Upper lobe of right lung (tissue), 1 donor: Measurements from ENCODE around the gene IL21R. TPM values are rescaled to one million over a fixed set of nuclear protein-coding genes. Genes with fewer than 3 reads are reported as not detected.

ENCODE experiments used
- ATAC-seq: fragments of 200-7000 bp; cut with Tn5 transposase; one replicate; pipeline ENCODE4 v1.9.1; 2020; ENCODE audit warnings: mild to moderate bottlenecking, moderate library complexity
- DNase-seq: peaks from one replicate; pipeline ENCODE4 v3.0.0-alpha.2; 2020
- H3K27ac ChIP-seq: fragments of 200-600 bp; one replicate; pipeline ENCODE4 v1.8.0; 2022
- H3K27me3 ChIP-seq: fragments of 200-600 bp; one replicate; pipeline ENCODE4 v1.8.0; 2022; ENCODE audit warnings: mild to moderate bottlenecking
- H3K36me3 ChIP-seq: fragments of 200-600 bp; one replicate; pipeline ENCODE4 v1.8.0; 2022
- H3K4me1 ChIP-seq: fragments of 200-600 bp; one replicate; pipeline ENCODE4 v1.8.0; 2022
- H3K4me3 ChIP-seq: fragments of 200-600 bp; one replicate; pipeline ENCODE4 v1.8.0; 2022; ENCODE audit warnings: mild to moderate bottlenecking
- H3K9me3 ChIP-seq: fragments of 200-600 bp; one replicate; pipeline ENCODE4 v1.8.0; 2022
- intact Hi-C: fragments of 100-400 bp; cut with DNase I; formaldehyde crosslinking; loops from one replicate; pipeline ENCODE4 v1.11.0; 2022
- total RNA-seq: library from RNA; stranded (reverse); fragmentation: NEBNext Ultra II Directional; extraction: Animal tissue kit (Norgen Biotek cat#: 25700); gene quantifications from one replicate; pipeline ENCODE4 v1.2.1, GENCODE V29; 2021
- TF ChIP-seq, protein P1 (sequence below): fragments of 200-600 bp; IDR thresholded peaks from one replicate; pipeline ENCODE4 v1.8.0; 2022; ENCODE audit warnings: antibody characterized with exemption
- donor health status: DM: no; HTN: yes; CAD: no; lungs with severe emphysema.

Gene IL21R
- total RNA-seq, 1 donor from 2014 or later, result 3.9 TPM

DNA sequence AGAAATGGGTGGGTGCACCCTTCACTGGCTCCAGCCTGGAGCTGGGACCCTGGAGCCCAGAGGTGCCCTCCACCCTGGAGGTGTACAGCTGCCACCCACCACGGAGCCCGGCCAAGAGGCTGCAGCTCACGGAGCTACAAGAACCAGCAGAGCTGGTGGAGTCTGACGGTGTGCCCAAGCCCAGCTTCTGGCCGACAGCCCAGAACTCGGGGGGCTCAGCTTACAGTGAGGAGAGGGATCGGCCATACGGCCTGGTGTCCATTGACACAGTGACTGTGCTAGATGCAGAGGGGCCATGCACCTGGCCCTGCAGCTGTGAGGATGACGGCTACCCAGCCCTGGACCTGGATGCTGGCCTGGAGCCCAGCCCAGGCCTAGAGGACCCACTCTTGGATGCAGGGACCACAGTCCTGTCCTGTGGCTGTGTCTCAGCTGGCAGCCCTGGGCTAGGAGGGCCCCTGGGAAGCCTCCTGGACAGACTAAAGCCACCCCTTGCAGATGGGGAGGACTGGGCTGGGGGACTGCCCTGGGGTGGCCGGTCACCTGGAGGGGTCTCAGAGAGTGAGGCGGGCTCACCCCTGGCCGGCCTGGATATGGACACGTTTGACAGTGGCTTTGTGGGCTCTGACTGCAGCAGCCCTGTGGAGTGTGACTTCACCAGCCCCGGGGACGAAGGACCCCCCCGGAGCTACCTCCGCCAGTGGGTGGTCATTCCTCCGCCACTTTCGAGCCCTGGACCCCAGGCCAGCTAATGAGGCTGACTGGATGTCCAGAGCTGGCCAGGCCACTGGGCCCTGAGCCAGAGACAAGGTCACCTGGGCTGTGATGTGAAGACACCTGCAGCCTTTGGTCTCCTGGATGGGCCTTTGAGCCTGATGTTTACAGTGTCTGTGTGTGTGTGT is 46.8 kb downstream of the IL21R start:
- TF ChIP-seq, protein P1, sequence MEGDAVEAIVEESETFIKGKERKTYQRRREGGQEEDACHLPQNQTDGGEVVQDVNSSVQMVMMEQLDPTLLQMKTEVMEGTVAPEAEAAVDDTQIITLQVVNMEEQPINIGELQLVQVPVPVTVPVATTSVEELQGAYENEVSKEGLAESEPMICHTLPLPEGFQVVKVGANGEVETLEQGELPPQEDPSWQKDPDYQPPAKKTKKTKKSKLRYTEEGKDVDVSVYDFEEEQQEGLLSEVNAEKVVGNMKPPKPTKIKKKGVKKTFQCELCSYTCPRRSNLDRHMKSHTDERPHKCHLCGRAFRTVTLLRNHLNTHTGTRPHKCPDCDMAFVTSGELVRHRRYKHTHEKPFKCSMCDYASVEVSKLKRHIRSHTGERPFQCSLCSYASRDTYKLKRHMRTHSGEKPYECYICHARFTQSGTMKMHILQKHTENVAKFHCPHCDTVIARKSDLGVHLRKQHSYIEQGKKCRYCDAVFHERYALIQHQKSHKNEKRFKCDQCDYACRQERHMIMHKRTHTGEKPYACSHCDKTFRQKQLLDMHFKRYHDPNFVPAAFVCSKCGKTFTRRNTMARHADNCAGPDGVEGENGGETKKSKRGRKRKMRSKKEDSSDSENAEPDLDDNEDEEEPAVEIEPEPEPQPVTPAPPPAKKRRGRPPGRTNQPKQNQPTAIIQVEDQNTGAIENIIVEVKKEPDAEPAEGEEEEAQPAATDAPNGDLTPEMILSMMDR, result no peak
- intact Hi-C loops, result no loop called here
- no peak overlapping the region for H3K4me3 ChIP-seq
- H3K27me3 ChIP-seq, result peaks cover 20% of the 10 kb centered on the region
- no peaks in the 10 kb centered on the region for H3K36me3 ChIP-seq
- peaks cover 18% of the 10 kb centered on the region for H3K4me1 ChIP-seq
- DNase-seq (no peak), ATAC-seq (peak; percentile 4)
- H3K27ac ChIP-seq, result no peak overlapping the region
- no peaks in the 10 kb centered on the region for H3K9me3 ChIP-seq

DNA sequence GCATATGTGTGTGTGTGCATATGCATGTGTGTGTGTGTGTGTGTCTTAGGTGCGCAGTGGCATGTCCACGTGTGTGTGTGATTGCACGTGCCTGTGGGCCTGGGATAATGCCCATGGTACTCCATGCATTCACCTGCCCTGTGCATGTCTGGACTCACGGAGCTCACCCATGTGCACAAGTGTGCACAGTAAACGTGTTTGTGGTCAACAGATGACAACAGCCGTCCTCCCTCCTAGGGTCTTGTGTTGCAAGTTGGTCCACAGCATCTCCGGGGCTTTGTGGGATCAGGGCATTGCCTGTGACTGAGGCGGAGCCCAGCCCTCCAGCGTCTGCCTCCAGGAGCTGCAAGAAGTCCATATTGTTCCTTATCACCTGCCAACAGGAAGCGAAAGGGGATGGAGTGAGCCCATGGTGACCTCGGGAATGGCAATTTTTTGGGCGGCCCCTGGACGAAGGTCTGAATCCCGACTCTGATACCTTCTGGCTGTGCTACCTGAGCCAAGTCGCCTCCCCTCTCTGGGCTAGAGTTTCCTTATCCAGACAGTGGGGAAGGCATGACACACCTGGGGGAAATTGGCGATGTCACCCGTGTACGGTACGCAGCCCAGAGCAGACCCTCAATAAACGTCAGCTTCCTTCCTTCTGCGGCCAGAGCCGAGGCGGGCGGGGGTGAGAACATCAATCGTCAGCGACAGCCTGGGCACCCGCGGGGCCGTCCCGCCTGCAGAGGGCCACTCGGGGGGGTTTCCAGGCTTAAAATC is 47.6 kb downstream of the IL21R start:
- Histone ChIP-seq H3K4me1 (peaks cover 18% of the 10 kb centered on the region), H3K9me3 (no peaks in the 10 kb centered on the region)
- DNase-seq, result no peak

DNA sequence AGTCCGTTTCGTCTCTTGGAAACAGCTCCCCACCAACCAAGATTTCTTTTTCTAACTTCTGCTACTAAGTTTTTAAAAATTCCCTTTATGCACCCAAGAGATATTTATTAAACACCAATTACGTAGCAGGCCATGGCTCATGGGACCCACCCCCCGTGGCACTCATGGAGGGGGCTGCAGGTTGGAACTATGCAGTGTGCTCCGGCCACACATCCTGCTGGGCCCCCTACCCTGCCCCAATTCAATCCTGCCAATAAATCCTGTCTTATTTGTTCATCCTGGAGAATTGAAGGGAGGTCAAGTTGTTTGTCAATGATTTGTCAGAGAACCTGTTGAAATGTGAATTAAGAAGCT is 48.2 kb downstream of the IL21R start:
- Histone ChIP-seq H3K4me1 (peaks cover 18% of the 10 kb centered on the region), H3K36me3 (no peaks in the 10 kb centered on the region), H3K9me3 (no peaks in the 10 kb centered on the region), H3K4me3 (no peak overlapping the region), H3K27me3 (peaks cover 20% of the 10 kb centered on the region), H3K27ac (no peak overlapping the region)
- TF ChIP-seq, protein P1, result no peak
- ATAC-seq, result no peak
- no peak for DNase-seq
- intact Hi-C loops, result loop anchor here (10.0 kb wide), 3 partner anchors 75 to 295 kb away; no protein-coding TSS in a partner anchor

More for the DNA sequence above, 47.6 kb downstream of the IL21R start:
- no peak overlapping the region for H3K4me3 ChIP-seq
- no peaks in the 10 kb centered on the region for H3K36me3 ChIP-seq
- TF ChIP-seq, protein P1, result no peak
- no peak overlapping the region for H3K27ac ChIP-seq
- H3K27me3 ChIP-seq, result peaks cover 20% of the 10 kb centered on the region
- peak; percentile 31 for ATAC-seq
- intact Hi-C loops, result loop anchor here (10.0 kb wide), 3 partner anchors 75 to 295 kb away; no protein-coding TSS in a partner anchor

DNA sequence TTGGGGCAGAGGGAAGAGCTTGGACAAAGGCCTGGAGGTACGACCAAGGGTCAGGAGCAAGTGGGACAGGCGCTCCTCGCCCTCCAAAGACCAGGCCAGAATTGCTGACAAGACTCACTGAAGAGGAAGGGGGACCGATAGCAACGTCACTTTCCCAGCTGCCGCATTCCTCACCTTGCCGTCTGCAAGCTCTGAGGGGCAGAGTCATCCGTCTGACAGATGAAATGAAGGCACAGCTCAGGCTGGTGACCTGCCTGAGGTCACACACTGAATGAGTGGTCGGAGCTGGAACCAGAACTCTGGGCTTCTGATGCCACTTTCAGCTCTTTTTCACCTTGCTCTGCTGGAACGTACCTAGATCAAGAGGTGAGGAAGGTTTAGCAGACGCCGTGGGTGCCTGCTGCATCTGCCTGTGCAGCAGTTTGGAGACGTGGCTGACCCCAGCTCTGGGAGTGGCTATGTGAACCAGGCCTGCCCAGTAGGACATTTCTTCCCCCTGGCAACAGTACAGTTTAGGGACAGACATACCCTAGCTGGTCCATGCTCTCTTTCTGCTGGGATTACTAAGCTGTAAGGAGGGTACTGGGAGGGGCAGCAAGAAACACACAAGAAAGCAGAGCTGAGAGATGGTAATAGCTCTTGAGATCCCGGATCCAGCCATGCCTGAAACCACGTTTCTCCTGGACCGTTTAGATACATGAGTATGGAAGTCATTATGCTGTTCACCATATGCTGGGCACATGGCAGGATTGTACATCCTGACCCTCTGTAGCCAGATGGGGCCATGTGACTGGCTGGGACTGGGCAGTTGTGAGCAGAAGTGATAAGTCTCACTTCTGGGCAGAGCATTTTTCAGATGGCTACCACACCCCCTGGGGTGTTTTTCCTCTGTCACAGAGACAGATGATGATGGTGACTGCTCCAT is 50.9 kb downstream of the IL21R start:
- Histone ChIP-seq H3K27ac (no peak overlapping the region), H3K4me1 (peaks cover 30% of the 10 kb centered on the region), H3K36me3 (no peaks in the 10 kb centered on the region), H3K4me3 (no peak overlapping the region), H3K27me3 (peaks cover 20% of the 10 kb centered on the region), H3K9me3 (no peaks in the 10 kb centered on the region)
- intact Hi-C loops, result loop anchor here (10.0 kb wide), 3 partner anchors 78 to 298 kb away; no protein-coding TSS in a partner anchor
- ATAC-seq (no peak), DNase-seq (no peak)
- TF ChIP-seq, protein P1, result no peak

DNA sequence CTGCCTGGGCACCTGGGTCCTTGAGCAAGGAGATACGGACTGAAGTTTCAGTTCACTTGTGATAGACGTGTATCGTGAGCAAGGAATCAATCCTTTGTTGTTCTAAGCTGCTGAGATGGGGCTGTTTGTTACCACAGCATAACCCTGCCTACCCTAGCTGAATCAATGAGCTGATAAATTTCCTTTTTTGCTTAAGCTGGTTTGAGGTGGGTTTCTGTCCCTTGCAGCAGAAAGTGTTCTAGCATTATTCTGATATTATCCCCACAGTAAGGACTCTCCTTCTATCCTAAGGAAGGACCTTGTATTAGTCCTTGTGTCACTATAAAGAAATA is 51.5 kb downstream of the IL21R start:
- H3K27me3 ChIP-seq, result peaks cover 18% of the 10 kb centered on the region
- intact Hi-C loops, result loop anchor here (10.0 kb wide), 3 partner anchors 79 to 299 kb away; no protein-coding TSS in a partner anchor
- no peak for ATAC-seq
- H3K36me3 ChIP-seq, result no peaks in the 10 kb centered on the region
- TF ChIP-seq, protein P1, result no peak
- H3K27ac ChIP-seq, result no peak overlapping the region
- no peak for DNase-seq
- H3K4me3 ChIP-seq, result no peak overlapping the region
- peaks cover 30% of the 10 kb centered on the region for H3K4me1 ChIP-seq
- no peaks in the 10 kb centered on the region for H3K9me3 ChIP-seq
